Frontal cortex (tissue), 4 donors: Measurements from ENCODE around the gene BRD1. TPM values are rescaled to one million over a fixed set of nuclear protein-coding genes. Genes with fewer than 3 reads are reported as not detected.

ENCODE experiments used
- DNase-seq, 2 donors: peaks; one replicate each; pipeline ENCODE4 v3.0.0; 2012; ENCODE audit warnings: low spot score in 2 of 2
- FAIRE-seq: peaks from 2 replicates; lab custom pipeline; 2012; peaks lifted over from hg19 to GRCh38; lab: Jason Lieb, UNC
- total RNA-seq: library from RNA; depleted of rRNA; stranded (reverse); fragments of >200 nt; gene quantifications from one replicate; pipeline ENCODE4 v1.2.3, GENCODE V29; 2014
- donor health status: control.
- donor health status: control.
- donor health status: control.

The BRD1 gene
- total RNA-seq, 1 donor from 2014 or later = 50.1 TPM

- DNase-seq = no peak
- no peak for FAIRE-seq
These were observed 65.8 kb downstream of the BRD1 start for GRCh38 chr22:49761836-49762235.

GRCh38 chr22:49760630-49761571 lies 66.8 kb downstream of the BRD1 start:
- no peak for FAIRE-seq
- no peak for DNase-seq

GRCh38 chr22:49760280-49760629 lies 67.4 kb downstream of the BRD1 start:
- DNase-seq (no peak), FAIRE-seq (no peak)

- DNase-seq = no peak
- FAIRE-seq = no peak
These were observed 71.0 kb downstream of the BRD1 start for GRCh38 chr22:49756676-49757075.

- FAIRE-seq = no peak
- DNase-seq = no peak
These were observed 71.5 kb downstream of the BRD1 start for GRCh38 chr22:49756201-49756600.

GRCh38 chr22:49755631-49756001 lies 72.1 kb downstream of the BRD1 start:
- no peak for FAIRE-seq
- no peak for DNase-seq

- DNase-seq = no peak
- no peak for FAIRE-seq
These were observed 72.7 kb downstream of the BRD1 start for GRCh38 chr22:49754696-49755630.

GRCh38 chr22:49753961-49754695 lies 73.5 kb downstream of the BRD1 start:
- DNase-seq (no peak), FAIRE-seq (no peak)

- no peak for DNase-seq
- FAIRE-seq = no peak
These were observed 74.3 kb downstream of the BRD1 start for GRCh38 chr22:49753276-49753890.

- no peak for FAIRE-seq
- DNase-seq = no peak
These were observed 75.0 kb downstream of the BRD1 start for GRCh38 chr22:49752598-49753091.

GRCh38 chr22:49751966-49752597 lies 75.6 kb downstream of the BRD1 start:
- FAIRE-seq (no peak), DNase-seq (no peak)

GRCh38 chr22:49751318-49751965 lies 76.2 kb downstream of the BRD1 start:
- DNase-seq (no peak), FAIRE-seq (no peak)

GRCh38 chr22:49749885-49750510 lies 77.7 kb downstream of the BRD1 start:
- FAIRE-seq = no peak

GRCh38 chr22:49749227-49749626 lies 78.4 kb downstream of the BRD1 start:
- FAIRE-seq (no peak), DNase-seq (no peak)

More at GRCh38 chr22:49749885-49750510, 77.7 kb downstream of the BRD1 start:
- DNase-seq = no peak

GRCh38 chr22:49748514-49748913 lies 79.2 kb downstream of the BRD1 start:
- no peak for DNase-seq
- FAIRE-seq = no peak

GRCh38 chr22:49747716-49748115 lies 80.0 kb downstream of the BRD1 start:
- FAIRE-seq = no peak

GRCh38 chr22:49747130-49747529 lies 80.5 kb downstream of the BRD1 start:
- no peak for DNase-seq
- no peak for FAIRE-seq

More at GRCh38 chr22:49747716-49748115, 80.0 kb downstream of the BRD1 start:
- no peak for DNase-seq

- DNase-seq = no peak
- no peak for FAIRE-seq
These were observed 81.6 kb downstream of the BRD1 start for GRCh38 chr22:49746065-49746464.
